HCT116 (cell line): Measurements from ENCODE around the gene RGS2.

Source experiments
- CEBPB ChIP-seq: IDR thresholded peaks from 2 replicates; pipeline ENCODE4 v1.6.1; 2012; ENCODE audit warnings: low read depth
- EZH2phosphoT487 ChIP-seq: fragments of 200-600 bp; IDR thresholded peaks from 2 replicates; pipeline ENCODE4 v1.6.1; 2018; ENCODE audit warnings: antibody characterized with exemption, borderline replicate concordance
- POLR2AphosphoS5 ChIP-seq: IDR thresholded peaks from 2 replicates; pipeline ENCODE4 v1.6.1; 2011; ENCODE audit warnings: mild to moderate bottlenecking, low read depth, low read length, moderate library complexity
- SIN3A ChIP-seq: IDR thresholded peaks from 2 replicates; pipeline ENCODE4 v1.6.1; 2012; ENCODE audit warnings: low read depth
- SP1 ChIP-seq: IDR thresholded peaks from 2 replicates; pipeline ENCODE4 v1.6.1; 2012; ENCODE audit warnings: low read depth
- SRF ChIP-seq: IDR thresholded peaks from 2 replicates; pipeline ENCODE4 v1.6.1; 2012; ENCODE audit warnings: low read depth
- YY1 ChIP-seq: IDR thresholded peaks from 2 replicates; pipeline ENCODE4 v1.6.1; 2011; ENCODE audit warnings: low read length, low read depth, moderate library complexity, mild to moderate bottlenecking; ENCODE audit not compliant: insufficient replicate concordance; ENCODE audit errors: extremely low read depth
- TF ChIP-seq, protein P1 (sequence below), 3 experiments: fragments of 200-600 bp in 1 of 3; sonication (generic) in 1 of 3; IDR thresholded peaks in 2 of 3; conservative IDR thresholded peaks in 1 of 3; 2 replicates each; pipeline ENCODE4 v1.5.1; 2012 to 2017; ENCODE audit warnings: low read depth in 2 of 3, low read length in 2 of 3, antibody characterized with exemption in 1 of 3, borderline replicate concordance in 1 of 3, control low read depth in 1 of 3, mild to moderate bottlenecking in 1 of 3, mixed read lengths in 1 of 3, mixed run types in 1 of 3, moderate library complexity in 1 of 3; ENCODE audit not compliant: insufficient read depth in 1 of 3

DNA sequence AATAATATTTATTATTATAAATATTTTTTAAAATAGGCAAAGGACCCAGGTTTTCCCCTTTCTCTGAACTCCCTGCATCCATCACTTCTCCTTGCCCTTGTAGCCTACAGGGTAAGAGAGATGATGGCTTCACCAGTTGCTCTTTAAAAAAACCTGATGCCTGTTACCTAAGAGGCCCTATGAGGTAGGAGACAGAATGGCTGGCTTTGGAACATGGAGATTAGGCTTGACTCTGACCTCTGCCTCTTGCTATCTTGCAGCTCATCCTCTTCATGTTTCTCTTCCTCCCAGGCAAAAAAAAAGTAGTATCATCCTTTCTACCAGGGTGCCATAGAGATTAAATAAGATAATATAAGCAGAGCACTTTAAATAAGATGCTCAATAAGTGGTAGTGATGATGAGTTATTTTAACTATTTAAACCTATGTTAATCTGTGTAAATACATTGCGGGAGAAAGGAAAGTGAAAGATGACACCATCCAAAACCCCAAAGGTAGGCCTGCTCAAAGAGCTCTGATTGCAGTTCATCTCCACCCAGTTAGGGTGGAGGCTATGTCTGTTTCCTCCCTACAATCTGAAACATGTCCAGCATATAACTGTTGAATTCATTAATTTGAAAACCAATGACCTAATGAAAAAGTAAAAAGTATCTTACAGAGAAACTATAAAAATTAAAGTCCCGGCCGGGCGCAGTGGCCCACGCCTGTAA is 51.8 kb downstream of the RGS2 start:
- TF ChIP-seq POLR2AphosphoS5 = no peak
- TF ChIP-seq YY1 = no peak
- TF ChIP-seq, protein P1, sequence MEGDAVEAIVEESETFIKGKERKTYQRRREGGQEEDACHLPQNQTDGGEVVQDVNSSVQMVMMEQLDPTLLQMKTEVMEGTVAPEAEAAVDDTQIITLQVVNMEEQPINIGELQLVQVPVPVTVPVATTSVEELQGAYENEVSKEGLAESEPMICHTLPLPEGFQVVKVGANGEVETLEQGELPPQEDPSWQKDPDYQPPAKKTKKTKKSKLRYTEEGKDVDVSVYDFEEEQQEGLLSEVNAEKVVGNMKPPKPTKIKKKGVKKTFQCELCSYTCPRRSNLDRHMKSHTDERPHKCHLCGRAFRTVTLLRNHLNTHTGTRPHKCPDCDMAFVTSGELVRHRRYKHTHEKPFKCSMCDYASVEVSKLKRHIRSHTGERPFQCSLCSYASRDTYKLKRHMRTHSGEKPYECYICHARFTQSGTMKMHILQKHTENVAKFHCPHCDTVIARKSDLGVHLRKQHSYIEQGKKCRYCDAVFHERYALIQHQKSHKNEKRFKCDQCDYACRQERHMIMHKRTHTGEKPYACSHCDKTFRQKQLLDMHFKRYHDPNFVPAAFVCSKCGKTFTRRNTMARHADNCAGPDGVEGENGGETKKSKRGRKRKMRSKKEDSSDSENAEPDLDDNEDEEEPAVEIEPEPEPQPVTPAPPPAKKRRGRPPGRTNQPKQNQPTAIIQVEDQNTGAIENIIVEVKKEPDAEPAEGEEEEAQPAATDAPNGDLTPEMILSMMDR (IDR thresholded peaks at IDR 0.05 in 2 of 3, conservative IDR thresholded peaks at IDR 0.05 in 1 of 3; ENCODE audit: borderline replicate concordance in 1 of 3, insufficient read depth in 1 of 3, low read depth in 2 of 3, low read length in 2 of 3) = no peak
- no peak for TF ChIP-seq SP1
- no peak for TF ChIP-seq SIN3A
- TF ChIP-seq SRF = no peak
- TF ChIP-seq CEBPB = no peak
- TF ChIP-seq EZH2phosphoT487 = no peak
